ENCODE measurements around the gene OR8K5.
"Not testable (repeated sequence)": the region's sequence is repeated elsewhere in the genome, so short reads cannot be mapped to it uniquely, and the experiment has no call there.

Gene OR8K5

GRCh38 chr11:56160217-56160616, at the start of gene OR8K5:
Gene OR8K5 (minus strand): TSS chr11:56160317. CDS start chr11:56160317, 0 bp downstream.
- no peak for DNase-seq

GRCh38 chr11:56207790-56208189, 47.7 kb upstream of the OR8K5 start:
- no peak for DNase-seq

- no peak for DNase-seq
These were observed 37.2 kb upstream of the OR8K5 start for GRCh38 chr11:56197367-56197766.

GRCh38 chr11:56196705-56197104, 36.6 kb upstream of the OR8K5 start:
- no peak for DNase-seq

- DNase-seq, result no peak
These were observed 28.5 kb upstream of the OR8K5 start for GRCh38 chr11:56188602-56189001.

- no peak for DNase-seq
These were observed 23.3 kb upstream of the OR8K5 start for GRCh38 chr11:56183459-56183858.

GRCh38 chr11:56176318-56176717, 16.2 kb upstream of the OR8K5 start, which contains the start of gene OR5J2:
Gene OR5J2 (plus strand): TSS chr11:56176618. CDS start chr11:56176618, 0 bp downstream.
- DNase-seq, result no peak

GRCh38 chr11:56172256-56172830, 12.2 kb upstream of the OR8K5 start:
- no peak for DNase-seq

- DNase-seq, result no peak
These were observed 3.7 kb upstream of the OR8K5 start for GRCh38 chr11:56163804-56164203.

GRCh38 chr11:56152333-56152732, 7.8 kb downstream of the OR8K5 start:
- no peak for DNase-seq

GRCh38 chr11:56151376-56151775, 8.7 kb downstream of the OR8K5 start:
- DNase-seq, result no peak

GRCh38 chr11:56143681-56144080, 16.4 kb downstream of the OR8K5 start:
- DNase-seq, result not testable (repeated sequence)

- DNase-seq, result no peak
These were observed 19.9 kb downstream of the OR8K5 start, which contains the start of gene OR8J3 for GRCh38 chr11:56140151-56140661. Gene OR8J3 (minus strand): TSS chr11:56140201. CDS start chr11:56137718, 2,483 bp downstream.

- DNase-seq, result no peak
These were observed 38.0 kb downstream of the OR8K5 start, which contains the start of gene OR8H3 for GRCh38 chr11:56122073-56122472. Gene OR8H3 (plus strand): TSS chr11:56122373. CDS start chr11:56122373, 0 bp downstream.
